ENCODE measurements around the gene MAP7. TPM values are rescaled to one million over a fixed set of nuclear protein-coding genes. Genes with fewer than 3 reads are reported as not detected.

Gene MAP7
- total RNA-seq, 4 donors from 2014 or later: 40.6 to 61.3 (median 46.6) TPM

DNA sequence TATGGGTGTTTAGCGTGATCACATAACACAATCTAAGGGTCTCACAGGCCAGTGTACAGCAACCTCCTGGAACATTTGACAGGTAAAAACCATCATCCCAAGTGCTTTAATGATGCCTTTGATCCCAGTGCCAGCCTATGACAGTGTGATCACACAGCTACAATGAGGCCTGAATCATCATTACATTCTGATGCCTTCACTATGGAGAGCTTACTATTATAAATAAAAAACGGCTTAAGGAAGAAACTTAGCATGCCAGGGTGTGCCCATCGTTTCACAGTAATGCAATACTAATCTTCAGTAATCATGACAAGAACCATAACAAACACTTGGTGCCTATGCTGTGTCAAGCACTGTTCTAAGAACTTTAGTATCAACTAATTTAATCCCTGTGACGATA lies 11.4 kb downstream of the MAP7 start:
- Histone ChIP-seq H3K4me1 (peaks cover 0 to 3% (median 0%) of the 10 kb centered on the region in 4 donors), H3K4me3 (no peak overlapping the region), H3K9me3 (no peaks in the 10 kb centered on the region), H3K27me3 (no peaks in the 10 kb centered on the region), H3K27ac (no peak overlapping the region), H3K36me3 (no peaks in the 10 kb centered on the region)
- intact Hi-C loops (cut with DNase I; ENCODE audit: low total_unique reads) (no loop called here), in situ Hi-C loops (cut with MboI; ENCODE audit: low pct_ligation_motif_present in 1 of 4, low pct_unique_long_range_greater_than_20kb in 1 of 4, low sequenced_read_pairs in 3 of 4) (loop anchor here in 1 of 4 donors (25.0 kb wide), 1 partner anchor 152 kb away; no protein-coding TSS in a partner anchor)
- DNase-seq: no peak
- TF ChIP-seq POLR2A (IDR thresholded peaks at IDR 0.05) (no peak), POLR2AphosphoS5 (IDR thresholded peaks at IDR 0.05) (no peak), EP300 (IDR thresholded peaks at IDR 0.05; ENCODE audit: low read depth) (no peak)
- TF ChIP-seq, protein P1, sequence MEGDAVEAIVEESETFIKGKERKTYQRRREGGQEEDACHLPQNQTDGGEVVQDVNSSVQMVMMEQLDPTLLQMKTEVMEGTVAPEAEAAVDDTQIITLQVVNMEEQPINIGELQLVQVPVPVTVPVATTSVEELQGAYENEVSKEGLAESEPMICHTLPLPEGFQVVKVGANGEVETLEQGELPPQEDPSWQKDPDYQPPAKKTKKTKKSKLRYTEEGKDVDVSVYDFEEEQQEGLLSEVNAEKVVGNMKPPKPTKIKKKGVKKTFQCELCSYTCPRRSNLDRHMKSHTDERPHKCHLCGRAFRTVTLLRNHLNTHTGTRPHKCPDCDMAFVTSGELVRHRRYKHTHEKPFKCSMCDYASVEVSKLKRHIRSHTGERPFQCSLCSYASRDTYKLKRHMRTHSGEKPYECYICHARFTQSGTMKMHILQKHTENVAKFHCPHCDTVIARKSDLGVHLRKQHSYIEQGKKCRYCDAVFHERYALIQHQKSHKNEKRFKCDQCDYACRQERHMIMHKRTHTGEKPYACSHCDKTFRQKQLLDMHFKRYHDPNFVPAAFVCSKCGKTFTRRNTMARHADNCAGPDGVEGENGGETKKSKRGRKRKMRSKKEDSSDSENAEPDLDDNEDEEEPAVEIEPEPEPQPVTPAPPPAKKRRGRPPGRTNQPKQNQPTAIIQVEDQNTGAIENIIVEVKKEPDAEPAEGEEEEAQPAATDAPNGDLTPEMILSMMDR (IDR thresholded peaks at IDR 0.05): no peak
- WGBS, 2 donors (ENCODE audit: low coverage in 1 of 2): 64 to 71% methylated on average over 4 of the region's 4 CpGs

DNA sequence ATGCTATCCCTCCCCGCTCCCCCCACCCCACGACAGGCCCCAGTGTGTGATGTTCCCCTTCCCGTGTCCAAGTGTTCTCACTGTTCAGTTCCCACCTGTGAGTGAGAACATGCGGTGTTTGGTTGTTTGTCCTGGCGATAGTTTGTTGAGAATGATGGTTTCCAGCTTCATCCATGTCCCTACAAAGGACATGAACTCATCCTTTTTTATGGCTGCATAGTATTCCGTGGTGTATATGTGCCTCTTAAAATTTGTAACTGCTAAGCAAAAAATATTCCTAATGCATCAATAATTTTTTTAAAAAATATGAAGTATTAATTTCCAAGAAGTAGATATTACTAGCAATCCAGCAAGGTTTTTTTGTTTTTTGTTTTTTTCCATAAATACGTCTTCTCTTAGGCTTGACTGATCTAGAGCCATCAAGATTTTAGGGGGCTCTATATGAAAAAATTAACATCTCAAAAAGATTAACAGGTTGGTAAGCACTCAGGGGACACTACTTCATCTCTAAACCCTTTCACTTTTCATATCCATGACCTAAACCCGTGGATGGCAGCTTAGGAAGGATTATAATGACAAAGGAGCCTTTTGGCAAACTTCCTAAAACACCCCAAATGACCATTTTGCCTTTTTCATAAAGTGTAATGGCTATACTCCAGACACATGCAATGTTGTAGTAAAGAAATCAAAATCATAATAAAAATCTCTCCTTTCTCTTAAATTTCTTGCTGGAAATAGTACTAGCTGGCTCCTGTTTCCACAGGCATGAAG lies 14.2 kb downstream of the MAP7 start:
- 91% methylated on average over 7 to 8 of the region's 8 CpGs for WGBS, 2 donors (ENCODE audit: low coverage in 1 of 2)
- Histone ChIP-seq H3K4me1 (no peaks in the 10 kb centered on the region), H3K27ac (no peak overlapping the region), H3K36me3 (no peaks in the 10 kb centered on the region), H3K4me3 (no peak overlapping the region), H3K27me3 (no peaks in the 10 kb centered on the region), H3K9me3 (no peaks in the 10 kb centered on the region)
- TF ChIP-seq POLR2AphosphoS5 (IDR thresholded peaks at IDR 0.05): no peak
- TF ChIP-seq, protein P1 (IDR thresholded peaks at IDR 0.05): no peak
- TF ChIP-seq EP300 (IDR thresholded peaks at IDR 0.05; ENCODE audit: low read depth): no peak
- no peak for TF ChIP-seq POLR2A (IDR thresholded peaks at IDR 0.05)
- intact Hi-C loops (cut with DNase I; ENCODE audit: low total_unique reads) (no loop called here), in situ Hi-C loops (cut with MboI; ENCODE audit: low pct_ligation_motif_present in 1 of 4, low pct_unique_long_range_greater_than_20kb in 1 of 4, low sequenced_read_pairs in 3 of 4) (loop anchor here in 1 of 4 donors (25.0 kb wide), 1 partner anchor 149 kb away; no protein-coding TSS in a partner anchor)
- no peak for DNase-seq

DNA sequence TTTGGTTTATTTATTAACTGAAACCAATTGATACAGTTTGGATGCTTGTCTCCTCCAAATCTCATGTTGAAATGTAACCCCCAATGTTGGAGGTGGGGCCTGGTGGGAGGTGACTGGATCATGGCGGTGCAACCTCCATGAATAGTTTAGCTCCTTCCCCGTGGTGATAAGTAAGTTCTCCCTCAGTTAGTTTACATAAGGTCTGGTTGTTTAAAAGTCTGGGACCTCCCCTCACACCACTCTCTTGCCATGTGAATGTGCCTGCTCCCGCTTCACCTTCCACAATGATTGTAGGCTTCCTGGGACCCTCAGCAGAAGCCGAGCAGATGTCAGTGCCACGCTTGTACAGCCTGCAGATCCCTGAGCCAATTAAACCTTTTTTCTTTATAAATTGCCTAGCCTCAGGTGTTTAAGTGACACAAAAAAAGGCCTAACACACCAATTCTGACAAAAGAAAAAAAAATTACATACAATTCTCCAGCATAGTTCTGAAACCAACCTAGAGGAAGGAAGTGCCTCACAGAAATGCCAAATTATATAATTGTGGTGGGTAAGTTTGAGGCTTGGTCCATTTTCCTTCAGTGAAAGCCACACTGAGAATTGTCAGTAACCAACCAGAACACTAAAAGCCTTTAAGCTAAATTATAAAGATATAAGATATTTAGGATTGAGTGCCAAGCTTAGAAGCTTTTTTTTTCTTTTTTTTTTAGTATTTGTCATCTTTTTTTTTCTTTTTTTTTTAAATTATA lies 15.0 kb downstream of the MAP7 start:
- no peaks in the 10 kb centered on the region for H3K4me1 ChIP-seq
- 71 to 88% methylated on average over 4 to 5 of the region's 5 CpGs for WGBS, 2 donors (ENCODE audit: low coverage in 1 of 2)
- H3K4me3 ChIP-seq: no peak overlapping the region
- intact Hi-C loops (cut with DNase I; ENCODE audit: low total_unique reads): no loop called here
- DNase-seq: no peak
- no peaks in the 10 kb centered on the region for H3K9me3 ChIP-seq
- in situ Hi-C loops (cut with MboI; ENCODE audit: low pct_ligation_motif_present in 1 of 4, low pct_unique_long_range_greater_than_20kb in 1 of 4, low sequenced_read_pairs in 3 of 4): loop anchor here in 1 of 4 donors (25.0 kb wide), 1 partner anchor 148 kb away; no protein-coding TSS in a partner anchor
- H3K27ac ChIP-seq: no peak overlapping the region
- H3K27me3 ChIP-seq: no peaks in the 10 kb centered on the region
- no peaks in the 10 kb centered on the region for H3K36me3 ChIP-seq
- TF ChIP-seq, protein P1 (IDR thresholded peaks at IDR 0.05): no peak
- TF ChIP-seq POLR2A (IDR thresholded peaks at IDR 0.05): no peak

DNA sequence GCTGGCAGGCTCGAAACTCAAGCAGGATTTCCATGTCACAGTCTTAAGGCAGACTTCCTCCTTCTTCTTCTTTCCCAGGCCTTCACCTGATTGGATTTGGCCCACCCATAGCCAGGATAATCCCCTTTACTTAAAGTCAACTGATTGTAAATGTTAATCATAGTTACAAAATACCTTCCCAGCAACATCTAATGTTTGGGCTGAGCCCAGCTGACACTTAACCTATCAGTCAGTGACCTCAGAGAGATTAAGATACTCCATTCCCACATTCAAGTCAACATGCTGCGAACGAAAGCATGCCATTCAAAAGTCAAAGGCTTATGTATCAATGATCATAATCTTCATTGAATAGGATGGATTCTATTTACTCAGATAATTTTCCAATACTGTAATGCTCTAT lies 16.0 kb downstream of the MAP7 start:
- intact Hi-C loops (cut with DNase I; ENCODE audit: low total_unique reads) (no loop called here), in situ Hi-C loops (cut with MboI; ENCODE audit: low pct_ligation_motif_present in 1 of 4, low pct_unique_long_range_greater_than_20kb in 1 of 4, low sequenced_read_pairs in 3 of 4) (loop anchor here in 1 of 4 donors (25.0 kb wide), 1 partner anchor 147 kb away; no protein-coding TSS in a partner anchor)
- H3K4me1 ChIP-seq: peaks cover 0 to 5% (median 1%) of the 10 kb centered on the region in 4 donors
- no peaks in the 10 kb centered on the region for H3K36me3 ChIP-seq
- no peak for TF ChIP-seq POLR2A (IDR thresholded peaks at IDR 0.05)
- TF ChIP-seq, protein P1 (IDR thresholded peaks at IDR 0.05): no peak
- no peak for TF ChIP-seq POLR2AphosphoS5 (IDR thresholded peaks at IDR 0.05)
- TF ChIP-seq EP300 (IDR thresholded peaks at IDR 0.05; ENCODE audit: low read depth): no peak
- no peaks in the 10 kb centered on the region for H3K9me3 ChIP-seq
- WGBS, 2 donors (ENCODE audit: low coverage in 1 of 2): 84 to 100% methylated on average over 3 of the region's 3 CpGs
- H3K27me3 ChIP-seq: no peaks in the 10 kb centered on the region
- H3K27ac ChIP-seq: no peak overlapping the region
- DNase-seq: no peak
- no peak overlapping the region for H3K4me3 ChIP-seq

Data from transverse colon (tissue), 4 donors.